GM12878 (cell line): ENCODE data around the gene FBLN5. TPM values are rescaled to one million over a fixed set of nuclear protein-coding genes. Genes with fewer than 3 reads are reported as not detected.

Experiments used
- ATAC-seq: fragments of 200-7000 bp; cut with Tn5 transposase; 3 replicates; pipeline ENCODE4 v1.9.1; 2020; ENCODE audit warnings: mild to moderate bottlenecking, moderate library complexity
- BruUV-seq: library from RNA; stranded (reverse); fragments of 400-500 nt; replicated peaks from 2 replicates; lab custom pipeline; 2021; lab: Mats Ljungman, UMichigan
- CTCF ChIA-PET: fragments of 300-600 bp; sonication (Branson Sonifier 250); formaldehyde crosslinking; extraction: SDS; loops from one replicate; lab custom pipeline; 2021; ENCODE audit warnings: inconsistent platforms; lab: Yijun Ruan, JAX
- POLR2A ChIA-PET: fragments of 350-600 bp; formaldehyde crosslinking; extraction: SDS; loops from one replicate; lab custom pipeline; 2021; ENCODE audit warnings: inconsistent platforms; lab: Charles Lee
- RAD21 ChIA-PET: fragments of 300-600 bp; sonication (Branson Sonifier 250); formaldehyde crosslinking; loops from one replicate; lab custom pipeline; 2023; ENCODE audit warnings: antibody characterized with exemption; ENCODE audit not compliant: unreplicated experiment; lab: Charles Lee
- SMC1A ChIA-PET: fragments of 300-600 bp; sonication (Branson Sonifier 250); formaldehyde crosslinking; loops from one replicate; lab custom pipeline; 2023; ENCODE audit not compliant: unreplicated experiment, uncharacterized antibody; lab: Charles Lee
- DNase-seq: peaks from one replicate; pipeline ENCODE4 v3.0.0-alpha.2; 2011; ENCODE audit warnings: low read depth, low spot score
- FAIRE-seq: peaks from 3 replicates; lab custom pipeline; 2011; peaks lifted over from hg19 to GRCh38; lab: Jason Lieb, UNC
- H2AFZ ChIP-seq: 2 replicates; pipeline ENCODE4 v1.6.0; 2011; ENCODE audit warnings: low read depth, low read length, control low read depth; ENCODE audit not compliant: control insufficient read depth
- H3K27ac ChIP-seq: 2 replicates; pipeline ENCODE4 v1.5.1; 2011; ENCODE audit warnings: control low read depth; ENCODE audit not compliant: control insufficient read depth, insufficient read depth
- H3K27me3 ChIP-seq, 2 experiments: replicated peaks in 1 of 2; 2 replicates each; pipeline versions ENCODE4 v1.6.0 to v1.6.1; 2011; ENCODE audit warnings: low read length in 1 of 2; ENCODE audit not compliant: control insufficient read depth in 2 of 2, insufficient read depth in 2 of 2
- H3K36me3 ChIP-seq, 2 experiments: 2 replicates each; pipeline ENCODE4 v1.5.1; 2011; ENCODE audit warnings: low read length in 1 of 2; ENCODE audit not compliant: control insufficient read depth in 2 of 2, insufficient read depth in 2 of 2
- H3K4me1 ChIP-seq: 2 replicates; pipeline ENCODE4 v1.6.1; 2011; ENCODE audit warnings: mild to moderate bottlenecking, low read length, moderate library complexity, mixed read lengths; ENCODE audit not compliant: control insufficient read depth, insufficient read depth
- H3K4me2 ChIP-seq: 2 replicates; pipeline ENCODE4 v1.6.0; 2011; ENCODE audit warnings: control low read depth; ENCODE audit not compliant: control insufficient read depth, insufficient read depth
- H3K4me3 ChIP-seq: fragments of 200-600 bp; sonication (generic); 2 replicates; pipeline ENCODE4 v1.5.1; 2016
- H3K79me2 ChIP-seq: 2 replicates; pipeline ENCODE4 v1.6.0; 2011; ENCODE audit warnings: low read length; ENCODE audit not compliant: control insufficient read depth, insufficient read depth
- H3K9ac ChIP-seq: 2 replicates; pipeline ENCODE4 v1.8.0; 2011; ENCODE audit warnings: low read length, control low read depth, mixed read lengths; ENCODE audit not compliant: control insufficient read depth, insufficient read depth
- H3K9me3 ChIP-seq: replicated peaks from 3 replicates; pipeline ENCODE4 v1.5.1; 2011; ENCODE audit warnings: mild to moderate bottlenecking, low read length; ENCODE audit not compliant: control insufficient read depth, insufficient read depth
- H4K20me1 ChIP-seq: 2 replicates; pipeline ENCODE4 v1.6.0; 2011; ENCODE audit not compliant: control insufficient read depth, insufficient read depth
- EGR1 ChIP-seq, 2 experiments: IDR thresholded peaks; 1 replicate in 1 of 2; 2 replicates in 1 of 2; pipeline ENCODE4 v1.6.1; 2011 to 2012; ENCODE audit warnings: low read depth in 2 of 2, low read length in 2 of 2, borderline replicate concordance in 1 of 2, mild to moderate bottlenecking in 1 of 2, moderate library complexity in 1 of 2
- EP300 ChIP-seq, 2 experiments: fragments of 150-350 bp in 1 of 2; IDR thresholded peaks; 2 replicates each; pipeline ENCODE4 v1.6.1; 2011 to 2012; ENCODE audit warnings: low read depth in 2 of 2, low read length in 2 of 2, borderline replicate concordance in 1 of 2, improper control_type of control experiment in 1 of 2, inconsistent platforms in 1 of 2; ENCODE audit not compliant: control insufficient read depth in 1 of 2
- NFYA ChIP-seq: IDR thresholded peaks from 2 replicates; pipeline ENCODE4 v1.6.1; 2011; ENCODE audit warnings: low read depth, mild to moderate bottlenecking, low read length, improper control_type of control experiment, borderline replicate concordance
- RB1 ChIP-seq: fragments of 450-650 bp; formaldehyde crosslinking; IDR thresholded peaks from 2 replicates; pipeline ENCODE4 v1.6.1; 2017; ENCODE audit warnings: mild to moderate bottlenecking, borderline replicate concordance
- SIX5 ChIP-seq: IDR thresholded peaks from 2 replicates; pipeline ENCODE4 v1.6.1; 2011; ENCODE audit warnings: mild to moderate bottlenecking, low read depth, low read length, moderate library complexity; ENCODE audit not compliant: severe bottlenecking
- YBX1 ChIP-seq: fragments of 450-650 bp; IDR thresholded peaks from 2 replicates; pipeline ENCODE4 v1.6.1; 2016; ENCODE audit warnings: antibody characterized with exemption
- WGBS: methylation state at CpG from one replicate; pipeline ENCODE4 v1.1.6; 2016; ENCODE audit warnings: low lambda C conversion rate; ENCODE audit not compliant: insufficient replicate concordance, insufficient coverage; ENCODE audit errors: missing lambda C conversion rate; 5-methylcytosine and 5-hydroxymethylcytosine counted together
- in situ Hi-C: fragments of 300-500 bp; cut with MboI; formaldehyde crosslinking; loops from 9 replicates; pipeline ENCODE4 v1.14.3; 2018; ENCODE audit warnings: mixed read lengths
- intact Hi-C: fragments of 100-400 bp; cut with micrococcal nuclease; formaldehyde crosslinking; loops from one replicate; pipeline ENCODE4 v1.14.2; 2022; ENCODE audit not compliant: unreplicated experiment
- polyA plus RNA-seq, 11 experiments: library from polyadenylated mRNA; depleted of rRNA in 4 of 11; unstranded in 6 of 11; stranded (reverse) in 5 of 11; fragments of >200 nt; fragmentation: Nextera tagmentation in 4 of 11; fragmentation: Illumina TruSeq in 1 of 11; extraction: Ambion mirVana in 4 of 11; extraction: Trizol in 1 of 11; gene quantifications; 1 replicate in 1 of 11; 2 replicates in 10 of 11; pipeline versions ENCODE4 v1.2.1 to v1.2.3, GENCODE V29; 2011 to 2016; ENCODE audit warnings: inconsistent platforms in 2 of 11, missing spikeins in 2 of 11, low read depth in 1 of 11
- total RNA-seq, 4 experiments: library from RNA; depleted of rRNA in 3 of 4; stranded (reverse); fragments of >200 nt in 3 of 4; fragmentation: Illumina TruSeq in 1 of 4; extraction: Trizol in 1 of 4; gene quantifications; 2 replicates each; pipeline versions ENCODE4 v1.2.1 to v1.2.3, GENCODE V29; 2013 to 2021
- TF ChIP-seq, protein P1 (sequence below): fragments of 450-650 bp; IDR thresholded peaks from 2 replicates; pipeline ENCODE4 v1.6.1; 2017; ENCODE audit warnings: mild to moderate bottlenecking, low read depth, inconsistent platforms; ENCODE audit not compliant: poor library complexity, severe bottlenecking
- TF ChIP-seq, protein P2 (sequence below): fragments of 450-650 bp; IDR thresholded peaks from 2 replicates; pipeline ENCODE4 v1.6.1; 2017; ENCODE audit warnings: antibody characterized with exemption, mild to moderate bottlenecking, moderate library complexity
- TF ChIP-seq, protein P3 (sequence below): IDR thresholded peaks from 2 replicates; pipeline ENCODE4 v1.6.1; 2011; ENCODE audit warnings: low read depth, low read length, improper control_type of control experiment, borderline replicate concordance
- TF ChIP-seq, protein P4 (sequence below): fragments of 450-650 bp; IDR thresholded peaks from 2 replicates; pipeline ENCODE4 v1.6.1; 2017; ENCODE audit warnings: mild to moderate bottlenecking
- TF ChIP-seq, protein P5 (sequence below): fragments of 450-650 bp; IDR thresholded peaks from 2 replicates; pipeline ENCODE4 v1.6.1; 2016; ENCODE audit warnings: mild to moderate bottlenecking, moderate library complexity, borderline replicate concordance

Gene FBLN5
- total and polyA plus RNA-seq, 10 of the 15 experiments (the other 5 are each of a cell fraction or from before 2014, with no cell fraction given), result 0.03 to 0.64 (median 0.24) TPM

DNA sequence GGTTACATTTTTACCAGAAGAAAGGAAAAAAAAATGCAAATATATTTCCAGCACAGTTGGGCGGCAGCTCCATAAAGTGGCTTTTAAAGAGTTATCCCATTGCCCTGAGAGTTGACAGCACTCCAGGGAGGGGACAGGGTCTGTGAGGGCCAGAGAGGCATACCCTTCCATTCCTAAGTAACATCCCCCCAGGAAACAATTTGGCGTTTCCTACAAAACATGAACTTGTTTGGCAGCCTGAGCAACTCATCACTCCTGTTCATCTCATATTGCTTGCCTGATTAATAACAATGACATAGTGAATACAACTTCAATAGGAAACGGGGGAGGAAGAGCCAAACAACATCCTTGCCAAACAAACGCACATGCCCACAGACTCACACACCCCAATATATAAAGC is 103.5 kb downstream of the FBLN5 start:
- BruUV-seq, result no TSS peak
- H3K4me3 ChIP-seq, result no peak overlapping the region
- ChIA-PET RAD21 (no interaction called here), CTCF (no interaction called here), POLR2A (no interaction called here), SMC1A (no interaction called here)
- peaks cover 3% of the 10 kb centered on the region; the same call in 2 of the 3 replicates for H3K9me3 ChIP-seq
- H3K9ac ChIP-seq, result no peak overlapping the region
- in situ Hi-C loops, result no loop called here
- H3K36me3 ChIP-seq, result no peaks in the 10 kb centered on the region
- intact Hi-C loops, result no loop called here
- FAIRE-seq, result no peak
- 64% methylated on average over 4 of the region's 4 CpGs for WGBS
- peaks cover 20% of the 10 kb centered on the region for H3K4me1 ChIP-seq
- no peak overlapping the region for H3K4me2 ChIP-seq
- H3K27ac ChIP-seq, result no peak overlapping the region; the same call in 1 of the 2 replicates
- no peak for DNase-seq
- no peaks in the 10 kb centered on the region for H3K27me3 ChIP-seq
- no peak overlapping the region for H2AFZ ChIP-seq
- ATAC-seq, result no peak
- no peaks in the 10 kb centered on the region for H4K20me1 ChIP-seq
- no peaks in the 10 kb centered on the region for H3K79me2 ChIP-seq
- TF ChIP-seq RB1 (no peak), EP300 (IDR thresholded peaks at IDR 0.05; ENCODE audit: borderline replicate concordance in 1 of 2, control insufficient read depth in 1 of 2, low read depth in 2 of 2, low read length in 2 of 2) (no peak), EGR1 (IDR thresholded peaks at IDR 0.05; ENCODE audit: borderline replicate concordance in 1 of 2, low read depth in 2 of 2, low read length in 2 of 2) (no peak), NFYA (no peak), YBX1 (no peak), SIX5 (no peak)
- TF ChIP-seq, protein P1, sequence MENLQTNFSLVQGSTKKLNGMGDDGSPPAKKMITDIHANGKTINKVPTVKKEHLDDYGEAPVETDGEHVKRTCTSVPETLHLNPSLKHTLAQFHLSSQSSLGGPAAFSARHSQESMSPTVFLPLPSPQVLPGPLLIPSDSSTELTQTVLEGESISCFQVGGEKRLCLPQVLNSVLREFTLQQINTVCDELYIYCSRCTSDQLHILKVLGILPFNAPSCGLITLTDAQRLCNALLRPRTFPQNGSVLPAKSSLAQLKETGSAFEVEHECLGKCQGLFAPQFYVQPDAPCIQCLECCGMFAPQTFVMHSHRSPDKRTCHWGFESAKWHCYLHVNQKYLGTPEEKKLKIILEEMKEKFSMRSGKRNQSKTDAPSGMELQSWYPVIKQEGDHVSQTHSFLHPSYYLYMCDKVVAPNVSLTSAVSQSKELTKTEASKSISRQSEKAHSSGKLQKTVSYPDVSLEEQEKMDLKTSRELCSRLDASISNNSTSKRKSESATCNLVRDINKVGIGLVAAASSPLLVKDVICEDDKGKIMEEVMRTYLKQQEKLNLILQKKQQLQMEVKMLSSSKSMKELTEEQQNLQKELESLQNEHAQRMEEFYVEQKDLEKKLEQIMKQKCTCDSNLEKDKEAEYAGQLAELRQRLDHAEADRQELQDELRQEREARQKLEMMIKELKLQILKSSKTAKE, result no peak
- TF ChIP-seq, protein P2, sequence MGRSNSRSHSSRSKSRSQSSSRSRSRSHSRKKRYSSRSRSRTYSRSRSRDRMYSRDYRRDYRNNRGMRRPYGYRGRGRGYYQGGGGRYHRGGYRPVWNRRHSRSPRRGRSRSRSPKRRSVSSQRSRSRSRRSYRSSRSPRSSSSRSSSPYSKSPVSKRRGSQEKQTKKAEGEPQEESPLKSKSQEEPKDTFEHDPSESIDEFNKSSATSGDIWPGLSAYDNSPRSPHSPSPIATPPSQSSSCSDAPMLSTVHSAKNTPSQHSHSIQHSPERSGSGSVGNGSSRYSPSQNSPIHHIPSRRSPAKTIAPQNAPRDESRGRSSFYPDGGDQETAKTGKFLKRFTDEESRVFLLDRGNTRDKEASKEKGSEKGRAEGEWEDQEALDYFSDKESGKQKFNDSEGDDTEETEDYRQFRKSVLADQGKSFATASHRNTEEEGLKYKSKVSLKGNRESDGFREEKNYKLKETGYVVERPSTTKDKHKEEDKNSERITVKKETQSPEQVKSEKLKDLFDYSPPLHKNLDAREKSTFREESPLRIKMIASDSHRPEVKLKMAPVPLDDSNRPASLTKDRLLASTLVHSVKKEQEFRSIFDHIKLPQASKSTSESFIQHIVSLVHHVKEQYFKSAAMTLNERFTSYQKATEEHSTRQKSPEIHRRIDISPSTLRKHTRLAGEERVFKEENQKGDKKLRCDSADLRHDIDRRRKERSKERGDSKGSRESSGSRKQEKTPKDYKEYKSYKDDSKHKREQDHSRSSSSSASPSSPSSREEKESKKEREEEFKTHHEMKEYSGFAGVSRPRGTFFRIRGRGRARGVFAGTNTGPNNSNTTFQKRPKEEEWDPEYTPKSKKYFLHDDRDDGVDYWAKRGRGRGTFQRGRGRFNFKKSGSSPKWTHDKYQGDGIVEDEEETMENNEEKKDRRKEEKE, result no peak
- TF ChIP-seq, protein P3, sequence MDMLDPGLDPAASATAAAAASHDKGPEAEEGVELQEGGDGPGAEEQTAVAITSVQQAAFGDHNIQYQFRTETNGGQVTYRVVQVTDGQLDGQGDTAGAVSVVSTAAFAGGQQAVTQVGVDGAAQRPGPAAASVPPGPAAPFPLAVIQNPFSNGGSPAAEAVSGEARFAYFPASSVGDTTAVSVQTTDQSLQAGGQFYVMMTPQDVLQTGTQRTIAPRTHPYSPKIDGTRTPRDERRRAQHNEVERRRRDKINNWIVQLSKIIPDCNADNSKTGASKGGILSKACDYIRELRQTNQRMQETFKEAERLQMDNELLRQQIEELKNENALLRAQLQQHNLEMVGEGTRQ, result no peak
- TF ChIP-seq, protein P4, sequence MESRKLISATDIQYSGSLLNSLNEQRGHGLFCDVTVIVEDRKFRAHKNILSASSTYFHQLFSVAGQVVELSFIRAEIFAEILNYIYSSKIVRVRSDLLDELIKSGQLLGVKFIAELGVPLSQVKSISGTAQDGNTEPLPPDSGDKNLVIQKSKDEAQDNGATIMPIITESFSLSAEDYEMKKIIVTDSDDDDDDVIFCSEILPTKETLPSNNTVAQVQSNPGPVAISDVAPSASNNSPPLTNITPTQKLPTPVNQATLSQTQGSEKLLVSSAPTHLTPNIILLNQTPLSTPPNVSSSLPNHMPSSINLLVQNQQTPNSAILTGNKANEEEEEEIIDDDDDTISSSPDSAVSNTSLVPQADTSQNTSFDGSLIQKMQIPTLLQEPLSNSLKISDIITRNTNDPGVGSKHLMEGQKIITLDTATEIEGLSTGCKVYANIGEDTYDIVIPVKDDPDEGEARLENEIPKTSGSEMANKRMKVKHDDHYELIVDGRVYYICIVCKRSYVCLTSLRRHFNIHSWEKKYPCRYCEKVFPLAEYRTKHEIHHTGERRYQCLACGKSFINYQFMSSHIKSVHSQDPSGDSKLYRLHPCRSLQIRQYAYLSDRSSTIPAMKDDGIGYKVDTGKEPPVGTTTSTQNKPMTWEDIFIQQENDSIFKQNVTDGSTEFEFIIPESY, result no peak
- TF ChIP-seq, protein P5, sequence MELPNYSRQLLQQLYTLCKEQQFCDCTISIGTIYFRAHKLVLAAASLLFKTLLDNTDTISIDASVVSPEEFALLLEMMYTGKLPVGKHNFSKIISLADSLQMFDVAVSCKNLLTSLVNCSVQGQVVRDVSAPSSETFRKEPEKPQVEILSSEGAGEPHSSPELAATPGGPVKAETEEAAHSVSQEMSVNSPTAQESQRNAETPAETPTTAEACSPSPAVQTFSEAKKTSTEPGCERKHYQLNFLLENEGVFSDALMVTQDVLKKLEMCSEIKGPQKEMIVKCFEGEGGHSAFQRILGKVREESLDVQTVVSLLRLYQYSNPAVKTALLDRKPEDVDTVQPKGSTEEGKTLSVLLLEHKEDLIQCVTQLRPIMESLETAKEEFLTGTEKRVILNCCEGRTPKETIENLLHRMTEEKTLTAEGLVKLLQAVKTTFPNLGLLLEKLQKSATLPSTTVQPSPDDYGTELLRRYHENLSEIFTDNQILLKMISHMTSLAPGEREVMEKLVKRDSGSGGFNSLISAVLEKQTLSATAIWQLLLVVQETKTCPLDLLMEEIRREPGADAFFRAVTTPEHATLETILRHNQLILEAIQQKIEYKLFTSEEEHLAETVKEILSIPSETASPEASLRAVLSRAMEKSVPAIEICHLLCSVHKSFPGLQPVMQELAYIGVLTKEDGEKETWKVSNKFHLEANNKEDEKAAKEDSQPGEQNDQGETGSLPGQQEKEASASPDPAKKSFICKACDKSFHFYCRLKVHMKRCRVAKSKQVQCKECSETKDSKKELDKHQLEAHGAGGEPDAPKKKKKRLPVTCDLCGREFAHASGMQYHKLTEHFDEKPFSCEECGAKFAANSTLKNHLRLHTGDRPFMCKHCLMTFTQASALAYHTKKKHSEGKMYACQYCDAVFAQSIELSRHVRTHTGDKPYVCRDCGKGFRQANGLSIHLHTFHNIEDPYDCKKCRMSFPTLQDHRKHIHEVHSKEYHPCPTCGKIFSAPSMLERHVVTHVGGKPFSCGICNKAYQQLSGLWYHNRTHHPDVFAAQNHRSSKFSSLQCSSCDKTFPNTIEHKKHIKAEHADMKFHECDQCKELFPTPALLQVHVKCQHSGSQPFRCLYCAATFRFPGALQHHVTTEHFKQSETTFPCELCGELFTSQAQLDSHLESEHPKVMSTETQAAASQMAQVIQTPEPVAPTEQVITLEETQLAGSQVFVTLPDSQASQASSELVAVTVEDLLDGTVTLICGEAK, result no peak
